CD4-positive, alpha-beta T cell (primary cell): Measurements from ENCODE around the gene TTC39B. TPM values are rescaled to one million over a fixed set of nuclear protein-coding genes. Genes with fewer than 3 reads are reported as not detected.

Experiments used
- ATAC-seq: fragments of 200-7000 bp; cut with Tn5 transposase; one replicate; pipeline ENCODE4 v1.10.0; 2022; ENCODE audit warnings: mild to moderate bottlenecking; ENCODE audit not compliant: poor library complexity
- CTCF ChIA-PET: fragments of 350-600 bp; sonication (Branson Sonifier 250); formaldehyde crosslinking; loops from one replicate; lab custom pipeline; 2021; ENCODE audit warnings: antibody characterized with exemption, inconsistent platforms; lab: Charles Lee
- POLR2A ChIA-PET: fragments of 350-600 bp; sonication (Branson Sonifier 250); formaldehyde crosslinking; loops from one replicate; lab custom pipeline; 2021; ENCODE audit warnings: antibody characterized with exemption, inconsistent platforms; lab: Charles Lee
- DNase-seq, 14 experiments: peaks; one replicate each; pipeline ENCODE4 v3.0.0-alpha.2; 2013 to 2020; ENCODE audit warnings: mixed read lengths in 2 of 14
- H3K27ac ChIP-seq, 2 donors: one replicate each; pipeline versions ENCODE4 v1.5.1 to v1.7.0; 2013; ENCODE audit warnings: low read length in 2 of 2, low read depth in 1 of 2, mild to moderate bottlenecking in 1 of 2
- H3K27me3 ChIP-seq, 2 experiments: 1 replicate in 1 of 2; 2 replicates in 1 of 2; pipeline versions ENCODE4 v1.6.1 to v1.7.0; 2013; ENCODE audit warnings: low read length in 2 of 2, control low read depth in 1 of 2, mild to moderate bottlenecking in 1 of 2, moderate library complexity in 1 of 2; ENCODE audit not compliant: insufficient read depth in 2 of 2, control insufficient read depth in 1 of 2
- H3K36me3 ChIP-seq: one replicate; pipeline ENCODE4 v1.6.1; 2013; ENCODE audit warnings: low read length, control low read depth; ENCODE audit not compliant: insufficient read depth
- H3K4me1 ChIP-seq: one replicate; pipeline ENCODE4 v1.6.1; 2013; ENCODE audit warnings: low read length, control low read depth; ENCODE audit not compliant: insufficient read depth
- H3K4me3 ChIP-seq: one replicate; pipeline ENCODE4 v1.5.1; 2013; ENCODE audit warnings: mild to moderate bottlenecking, low read length, moderate library complexity
- H3K9me3 ChIP-seq, 2 experiments: 1 replicate in 1 of 2; 2 replicates in 1 of 2; pipeline versions ENCODE4 v1.6.1 to v1.7.0; 2013; ENCODE audit warnings: low read length in 2 of 2, mild to moderate bottlenecking in 2 of 2, control low read depth in 1 of 2, moderate library complexity in 1 of 2; ENCODE audit not compliant: control insufficient read depth in 1 of 2, insufficient read depth in 1 of 2
- H3K27ac Mint-ChIP-seq: one replicate; pipeline ENCODE4 v1.8.0; 2020; ENCODE audit warnings: mixed read lengths
- H3K27me3 Mint-ChIP-seq: one replicate; pipeline ENCODE4 v1.8.0; 2021; ENCODE audit warnings: mixed read lengths
- H3K36me3 Mint-ChIP-seq: one replicate; pipeline ENCODE4 v1.8.0; 2021; ENCODE audit warnings: low read depth, mixed read lengths
- H3K4me1 Mint-ChIP-seq: one replicate; pipeline ENCODE4 v1.8.0; 2021; ENCODE audit warnings: low read depth, mixed read lengths
- H3K4me3 Mint-ChIP-seq: one replicate; pipeline ENCODE4 v1.8.0; 2020; ENCODE audit warnings: mild to moderate bottlenecking, mixed read lengths
- H3K9me3 Mint-ChIP-seq: one replicate; pipeline ENCODE4 v1.8.0; 2020; ENCODE audit warnings: mixed read lengths
- intact Hi-C, 2 experiments: fragments of 100-400 bp; cut with DNase I in 1 of 2; cut with micrococcal nuclease in 1 of 2; formaldehyde crosslinking; loops; one replicate each; pipeline versions ENCODE4 v1.15.1 to v1.9.0; 2023 to 2025; cut with DNase I, micrococcal nuclease
- total RNA-seq, 174 experiments: library from RNA in 2 of 174; stranded (reverse) in 2 of 174; gene quantifications; one replicate each; pipeline ENCODE4 v1.2.3 and lab custom pipeline; 2021 to 2026
- TF ChIP-seq, protein P1 (sequence below): fragments of 200-600 bp; IDR thresholded peaks from one replicate; pipeline ENCODE4 v1.8.0; 2022; ENCODE audit warnings: antibody characterized with exemption, mild to moderate bottlenecking

The TTC39B gene
- total RNA-seq, 2 experiments from 2014 or later: 37.6 to 43.6 TPM

DNA sequence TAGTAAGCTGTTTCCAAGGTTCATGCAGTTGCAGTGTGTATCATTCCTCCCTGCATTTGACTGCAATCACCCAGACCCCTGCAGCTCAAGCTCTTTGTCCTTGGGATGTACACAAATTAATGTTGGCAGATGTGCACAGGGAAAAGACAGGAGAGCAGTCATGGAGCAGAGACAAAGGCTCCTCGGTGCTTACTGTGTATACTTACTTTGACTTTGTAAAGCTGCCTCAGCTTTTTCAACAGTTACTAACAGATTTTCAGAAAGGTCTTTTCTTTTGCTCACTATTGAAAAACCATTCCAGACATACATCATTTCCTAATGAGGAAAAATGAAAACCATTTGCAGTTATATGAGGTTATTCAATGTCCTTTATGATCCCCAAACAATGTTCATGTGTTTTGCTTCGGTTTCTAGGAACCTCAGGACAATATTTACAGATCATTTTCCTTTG is 124.9 kb downstream of the TTC39B start:
- no peak for ATAC-seq
- intact Hi-C loops: no loop called here
- Histone ChIP-seq H3K4me3 (no peak overlapping the region), H3K36me3 (peaks cover 57% of the 10 kb centered on the region), H3K4me1 (no peaks in the 10 kb centered on the region), H3K9me3 (no peaks in the 10 kb centered on the region), H3K27ac (no peak overlapping the region), H3K27me3 (no peaks in the 10 kb centered on the region)
- no peaks in the 10 kb centered on the region for H3K9me3 Mint-ChIP-seq
- TF ChIP-seq, protein P1, sequence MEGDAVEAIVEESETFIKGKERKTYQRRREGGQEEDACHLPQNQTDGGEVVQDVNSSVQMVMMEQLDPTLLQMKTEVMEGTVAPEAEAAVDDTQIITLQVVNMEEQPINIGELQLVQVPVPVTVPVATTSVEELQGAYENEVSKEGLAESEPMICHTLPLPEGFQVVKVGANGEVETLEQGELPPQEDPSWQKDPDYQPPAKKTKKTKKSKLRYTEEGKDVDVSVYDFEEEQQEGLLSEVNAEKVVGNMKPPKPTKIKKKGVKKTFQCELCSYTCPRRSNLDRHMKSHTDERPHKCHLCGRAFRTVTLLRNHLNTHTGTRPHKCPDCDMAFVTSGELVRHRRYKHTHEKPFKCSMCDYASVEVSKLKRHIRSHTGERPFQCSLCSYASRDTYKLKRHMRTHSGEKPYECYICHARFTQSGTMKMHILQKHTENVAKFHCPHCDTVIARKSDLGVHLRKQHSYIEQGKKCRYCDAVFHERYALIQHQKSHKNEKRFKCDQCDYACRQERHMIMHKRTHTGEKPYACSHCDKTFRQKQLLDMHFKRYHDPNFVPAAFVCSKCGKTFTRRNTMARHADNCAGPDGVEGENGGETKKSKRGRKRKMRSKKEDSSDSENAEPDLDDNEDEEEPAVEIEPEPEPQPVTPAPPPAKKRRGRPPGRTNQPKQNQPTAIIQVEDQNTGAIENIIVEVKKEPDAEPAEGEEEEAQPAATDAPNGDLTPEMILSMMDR: no peak
- ChIA-PET CTCF (no interaction called here), POLR2A (no interaction called here)
- H3K4me3 Mint-ChIP-seq: no peak overlapping the region
- peaks cover 85% of the 10 kb centered on the region for H3K36me3 Mint-ChIP-seq
- DNase-seq: no peak
- H3K27me3 Mint-ChIP-seq: no peaks in the 10 kb centered on the region
- H3K27ac Mint-ChIP-seq: no peak overlapping the region
- no peaks in the 10 kb centered on the region for H3K4me1 Mint-ChIP-seq

DNA sequence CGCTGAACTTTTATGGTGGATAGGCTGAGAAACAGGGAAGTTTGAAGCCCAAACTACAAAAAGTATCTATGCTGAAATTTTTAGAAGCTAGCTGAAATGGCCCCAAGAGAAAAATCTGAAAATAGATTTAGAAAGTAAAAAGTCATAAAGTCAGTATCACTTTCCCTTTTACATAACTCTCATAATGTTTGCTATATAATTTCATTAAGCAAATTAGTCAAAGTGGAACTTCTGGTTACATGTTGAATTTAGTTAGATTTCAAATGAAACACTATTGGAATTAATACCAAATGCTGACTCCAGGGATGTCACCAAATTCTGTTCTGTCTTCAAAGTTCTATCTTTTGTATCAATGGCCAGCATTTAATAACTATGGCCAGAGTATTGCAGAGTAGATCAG is 126.9 kb downstream of the TTC39B start:
- Histone ChIP-seq H3K9me3 (no peaks in the 10 kb centered on the region), H3K27ac (no peak overlapping the region), H3K27me3 (no peaks in the 10 kb centered on the region), H3K4me1 (no peaks in the 10 kb centered on the region), H3K4me3 (no peak overlapping the region), H3K36me3 (peaks cover 47% of the 10 kb centered on the region)
- Mint-ChIP-seq H3K27ac (no peak overlapping the region), H3K9me3 (no peaks in the 10 kb centered on the region), H3K4me3 (no peak overlapping the region), H3K27me3 (no peaks in the 10 kb centered on the region), H3K4me1 (no peaks in the 10 kb centered on the region), H3K36me3 (peaks cover 83% of the 10 kb centered on the region)
- POLR2A ChIA-PET: no interaction called here
- intact Hi-C loops: no loop called here
- ATAC-seq (no peak), DNase-seq (no peak)
- CTCF ChIA-PET: interaction anchor here (0.5 to 0.6 kb wide), 2 partner anchors 288 to 484 kb away, joined by 3 read pairs; no protein-coding TSS in a partner anchor
- TF ChIP-seq, protein P1: no peak

GRCh38 chr9:15178631-15179030 is 128.4 kb downstream of the TTC39B start:
- Mint-ChIP-seq H3K36me3 (peaks cover 85% of the 10 kb centered on the region), H3K4me3 (no peak overlapping the region), H3K9me3 (no peaks in the 10 kb centered on the region), H3K27ac (no peak overlapping the region), H3K4me1 (no peaks in the 10 kb centered on the region), H3K27me3 (no peaks in the 10 kb centered on the region)
- Histone ChIP-seq H3K4me1 (no peaks in the 10 kb centered on the region), H3K36me3 (peaks cover 49% of the 10 kb centered on the region), H3K27me3 (no peaks in the 10 kb centered on the region), H3K4me3 (no peak overlapping the region), H3K9me3 (no peaks in the 10 kb centered on the region), H3K27ac (no peak overlapping the region)
- DNase-seq: no peak
- TF ChIP-seq, protein P1: no peak
- CTCF ChIA-PET: no interaction called here
- intact Hi-C loops: no loop called here
- POLR2A ChIA-PET: no interaction called here
- no peak for ATAC-seq
